HL-60/S4 (cell line): ENCODE measurements around the gene CEBPA.

Source experiments
- in situ Hi-C: fragments of 300-500 bp; cut with MboI; formaldehyde crosslinking; loops from 2 replicates; pipeline ENCODE4 v1.14.3; 2022; ENCODE audit warnings: low sequenced_read_pairs

Gene CEBPA

DNA sequence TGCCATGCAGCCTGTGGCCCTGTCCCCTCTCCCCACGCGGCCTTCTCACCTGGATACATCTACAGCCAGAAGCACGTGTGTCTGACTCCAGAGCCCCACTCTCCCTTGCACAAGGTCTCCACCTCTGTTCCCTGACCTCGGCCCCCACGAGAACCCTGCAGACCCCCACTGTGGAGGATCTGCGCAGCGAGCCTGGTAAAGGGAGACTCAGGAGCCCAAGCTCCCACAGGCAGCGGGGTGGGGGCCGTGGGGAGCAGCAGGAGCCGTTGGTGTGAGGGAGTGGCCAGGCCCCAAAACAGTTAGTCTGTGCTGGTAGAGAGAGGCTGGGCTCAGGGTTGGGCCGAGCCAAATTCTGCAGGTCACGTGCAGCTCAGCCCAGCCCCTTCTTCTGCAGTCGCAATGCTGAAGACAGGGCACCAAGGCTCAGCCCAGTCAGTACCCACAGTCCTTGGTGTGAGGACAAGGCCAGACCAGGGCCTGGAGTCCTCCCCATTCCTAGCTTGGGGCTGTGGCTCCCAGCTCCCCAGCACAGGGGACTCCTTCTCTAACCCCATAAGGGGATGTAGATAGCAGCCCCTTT lies 48.0 kb downstream of the CEBPA start:
- in situ Hi-C loops, result no loop called here

DNA sequence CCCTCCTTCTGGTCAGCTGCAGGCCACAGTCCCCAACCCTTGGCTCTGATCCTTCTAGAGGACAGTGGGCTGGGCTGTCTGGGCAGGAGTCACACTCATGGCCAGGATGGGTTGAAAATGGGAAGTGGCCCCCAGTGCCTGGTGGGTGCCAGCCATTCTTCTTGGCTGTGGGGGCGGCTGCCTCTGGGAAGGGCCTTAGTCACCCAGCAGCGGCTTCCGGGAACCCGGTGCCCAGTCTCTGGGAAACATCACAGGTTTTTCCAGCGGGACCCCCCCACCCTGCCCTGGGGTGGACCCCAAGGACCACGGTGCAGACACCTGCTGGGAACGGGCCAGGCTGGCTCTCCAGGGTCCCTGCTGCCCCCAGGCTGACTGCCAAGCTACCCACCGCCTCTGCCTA lies 49.4 kb downstream of the CEBPA start:
- in situ Hi-C loops, result no loop called here

DNA sequence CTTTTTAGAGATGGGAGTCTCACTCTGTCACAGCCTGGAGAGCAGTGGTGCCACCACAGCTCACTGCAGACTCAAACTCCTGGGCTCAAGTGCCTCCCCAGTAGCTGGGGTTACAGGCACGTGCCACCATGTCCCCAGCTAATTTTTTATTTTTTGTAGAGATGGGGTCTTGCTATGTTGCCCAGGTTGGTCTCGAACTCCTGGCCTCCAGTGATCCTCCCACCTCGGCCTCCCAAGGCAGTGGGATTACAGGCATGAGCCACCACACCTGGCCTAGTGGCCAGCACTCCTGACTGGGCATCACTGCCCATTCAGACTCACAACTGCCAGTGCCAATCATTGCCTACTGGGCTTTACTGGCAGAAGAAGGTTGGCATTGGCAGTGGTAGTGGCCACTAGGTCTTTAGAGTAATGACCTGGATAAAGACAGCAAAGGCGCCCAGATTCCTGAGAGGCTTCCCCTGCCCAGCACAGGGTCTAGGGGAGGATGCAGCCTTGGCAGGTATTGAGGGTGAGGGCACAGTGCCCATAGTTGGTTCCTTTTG lies 49.8 kb downstream of the CEBPA start:
- in situ Hi-C loops, result no loop called here

DNA sequence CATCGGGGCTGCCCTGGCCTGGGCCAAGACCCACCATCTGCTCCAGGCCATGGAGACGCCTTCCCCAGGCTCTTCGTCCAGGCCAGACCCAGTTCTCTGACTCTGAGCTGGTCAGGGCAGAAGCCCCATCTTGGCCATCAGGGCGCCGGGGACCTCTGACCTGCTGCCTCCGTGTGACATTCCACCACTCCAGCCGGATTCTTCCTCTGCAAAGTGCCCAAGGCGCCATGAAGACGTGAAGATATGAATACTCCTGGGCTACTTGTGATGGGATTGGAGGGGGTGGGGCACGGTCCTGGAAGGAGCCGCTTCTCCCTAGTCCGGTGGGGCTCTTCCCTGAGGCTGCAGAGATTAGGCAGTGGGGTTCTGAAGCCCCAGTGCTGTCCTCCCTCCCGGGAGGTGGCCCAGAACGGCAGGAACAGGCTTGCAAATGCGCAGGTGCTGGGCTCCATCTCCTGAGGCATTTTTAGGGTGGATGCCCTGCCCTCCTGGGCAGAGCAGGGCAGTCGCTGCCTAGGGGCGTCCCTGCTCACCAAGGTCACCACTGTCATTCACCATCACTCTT lies 50.7 kb downstream of the CEBPA start:
- in situ Hi-C loops, result no loop called here

DNA sequence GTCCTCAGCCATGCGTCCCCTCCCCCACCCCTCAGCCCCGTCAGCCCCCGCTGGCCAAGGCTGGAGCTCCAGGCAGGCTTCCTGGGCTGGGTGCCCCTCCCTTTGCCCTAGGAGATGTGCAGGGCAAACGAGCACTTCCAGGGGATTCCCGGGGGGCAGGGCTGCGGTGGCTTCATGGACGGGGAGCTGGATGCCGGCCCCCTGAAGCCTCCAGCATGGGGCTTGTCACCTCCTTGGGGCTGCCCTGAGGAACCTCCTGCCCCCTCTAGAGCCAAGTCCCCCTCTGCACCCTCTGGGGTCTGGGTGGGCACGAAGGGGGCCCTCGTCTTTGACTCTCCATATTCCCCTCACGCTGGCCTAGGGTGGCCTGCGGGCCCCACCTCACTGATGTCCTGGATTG lies 51.3 kb downstream of the CEBPA start:
- in situ Hi-C loops, result no loop called here

DNA sequence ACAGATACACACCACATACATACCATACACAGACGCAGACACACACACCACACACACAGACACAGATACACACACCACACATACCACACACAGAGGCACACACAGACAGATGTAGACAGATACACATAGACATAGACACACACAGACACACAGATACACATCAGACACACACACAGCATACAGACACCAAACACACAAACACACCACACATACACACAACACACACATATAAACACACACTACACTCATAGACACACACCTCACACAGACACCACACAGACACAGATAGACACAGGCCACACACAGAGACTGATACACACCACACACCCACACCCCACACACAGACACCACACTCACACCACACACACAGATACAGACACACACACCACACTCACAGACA lies 51.8 kb downstream of the CEBPA start:
- in situ Hi-C loops, result no loop called here
